ENCODE measurements around the gene TNNC2. TPM values are rescaled to one million over a fixed set of nuclear protein-coding genes. Genes with fewer than 3 reads are reported as not detected.

The TNNC2 gene
- total RNA-seq, 2 donors from 2014 or later: 0.99 to 5.5 TPM

DNA sequence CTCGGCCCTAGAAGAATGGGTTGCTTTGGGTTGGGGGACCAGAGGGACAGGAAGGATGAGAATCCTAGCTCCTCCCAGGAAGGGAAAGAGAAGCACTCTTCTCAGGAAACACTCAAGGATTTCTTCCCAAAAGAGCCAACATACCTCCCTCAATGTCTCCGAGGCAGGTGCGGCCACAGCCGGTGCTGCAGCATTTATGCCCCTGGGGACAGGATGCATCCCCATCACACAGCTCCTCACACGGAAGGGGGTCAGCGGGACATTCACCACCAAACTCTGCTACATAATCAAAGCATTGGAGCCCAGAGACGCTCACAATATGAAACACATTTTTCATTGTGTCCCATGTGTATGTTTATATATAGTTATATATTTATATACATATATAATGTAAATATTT, 50.2 kb downstream of the TNNC2 start:
- H3K4me1 Mint-ChIP-seq: no peaks in the 10 kb centered on the region
- no peaks in the 10 kb centered on the region for H3K36me3 Mint-ChIP-seq (ENCODE audit: low read depth)
- no peak for DNase-seq
- no peak for ATAC-seq
- no peaks in the 10 kb centered on the region for H3K9me3 ChIP-seq (ENCODE audit: control insufficient read depth, low read length, poor library complexity, severe bottlenecking)
- no peak overlapping the region for H3K27ac Mint-ChIP-seq
- peaks cover 24% of the 10 kb centered on the region for H3K27me3 Mint-ChIP-seq
- H3K4me3 Mint-ChIP-seq: no peak overlapping the region

DNA sequence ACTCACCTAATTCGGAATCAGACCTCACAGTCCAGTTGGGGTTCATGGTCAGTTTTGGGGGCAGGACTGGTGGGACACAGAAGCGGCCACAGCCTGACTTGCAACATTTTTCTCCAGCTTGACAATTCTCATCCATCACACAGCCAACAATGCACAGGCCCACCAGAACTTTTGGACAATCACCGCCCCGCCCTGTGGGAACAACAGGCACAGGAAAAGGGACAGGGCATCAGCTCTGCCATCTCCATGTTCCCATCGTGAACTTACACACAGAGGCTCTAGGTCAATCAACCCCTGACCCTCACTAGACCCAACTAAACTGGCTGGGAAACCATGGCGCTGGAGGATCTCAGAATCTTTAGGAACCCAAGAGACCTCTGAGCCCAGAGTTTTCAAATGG, 51.7 kb downstream of the TNNC2 start:
- Mint-ChIP-seq H3K4me1 (no peaks in the 10 kb centered on the region), H3K36me3 (ENCODE audit: low read depth) (no peaks in the 10 kb centered on the region), H3K27me3 (peaks cover 31% of the 10 kb centered on the region), H3K27ac (no peak overlapping the region), H3K4me3 (no peak overlapping the region)
- H3K9me3 ChIP-seq (ENCODE audit: control insufficient read depth, low read length, poor library complexity, severe bottlenecking): no peaks in the 10 kb centered on the region
- DNase-seq (no peak), ATAC-seq (no peak)

- H3K4me3 Mint-ChIP-seq: no peak overlapping the region
- no peaks in the 10 kb centered on the region for H3K4me1 Mint-ChIP-seq
- ATAC-seq (no peak), DNase-seq (no peak)
- H3K36me3 Mint-ChIP-seq (ENCODE audit: low read depth): no peaks in the 10 kb centered on the region
- no peak overlapping the region for H3K27ac Mint-ChIP-seq
- H3K27me3 Mint-ChIP-seq: peaks cover 31% of the 10 kb centered on the region
- no peaks in the 10 kb centered on the region for H3K9me3 ChIP-seq (ENCODE audit: control insufficient read depth, low read length, poor library complexity, severe bottlenecking)
Observed at GRCh38 chr20:45774945-45775344, 52.2 kb downstream of the TNNC2 start.

Other genes starting within 250 kb of the TNNC2 start
- gene WFDC8, start 248.0 kb downstream of the TNNC2 start, total RNA-seq: not detected
- not detected for gene WFDC10A, start 197.6 kb downstream of the TNNC2 start, total RNA-seq
- gene WFDC9, start 196.0 kb downstream of the TNNC2 start, total RNA-seq: not detected
- not detected for gene WFDC11, start 157.1 kb downstream of the TNNC2 start, total RNA-seq
- not detected for gene WFDC13, start 125.3 kb downstream of the TNNC2 start, total RNA-seq
- gene WFDC10B, start 122.3 kb downstream of the TNNC2 start, total RNA-seq: not detected
- gene SPINT4, start 105.0 kb downstream of the TNNC2 start, total RNA-seq: not detected
- under 1 TPM in 1 of 2 donors, not detected in 1; 0.70 TPM for gene WFDC3, start 35.4 kb downstream of the TNNC2 start, total RNA-seq
- 10 to 100 TPM; 10.4 to 14.1 TPM for gene DNTTIP1, start 35.4 kb downstream of the TNNC2 start, total RNA-seq
- gene UBE2C, start 14.7 kb downstream of the TNNC2 start, total RNA-seq: 1 to 10 TPM in 1 of 2 donors, not detected in 1; 1.4 TPM
- 1 to 10 TPM; 1.9 to 3.1 TPM for gene SNX21, start 6.5 kb upstream of the TNNC2 start, total RNA-seq
- gene ACOT8, start 30.1 kb upstream of the TNNC2 start, total RNA-seq: 10 to 100 TPM; 18.8 to 22.3 TPM
- gene ZSWIM3, start 30.3 kb upstream of the TNNC2 start, total RNA-seq: 1 to 10 TPM in 1 of 2 donors, under 1 TPM in 1; 0.89 to 1.2 TPM
- 10 to 100 TPM in 1 of 2 donors, 1 to 10 TPM in 1; 8.0 to 10.2 TPM for gene ZSWIM1, start 53.9 kb upstream of the TNNC2 start, total RNA-seq
- gene SPATA25, start 60.3 kb upstream of the TNNC2 start, total RNA-seq: 1 to 10 TPM in 1 of 2 donors, under 1 TPM in 1; 0.94 to 1.3 TPM
- gene NEURL2, start 63.9 kb upstream of the TNNC2 start, total RNA-seq: 1 to 10 TPM; 1.5 to 2.1 TPM
- gene CTSA, start 64.0 kb upstream of the TNNC2 start, total RNA-seq: 100 to 1,000 TPM; 121 to 200 TPM
- 1 to 10 TPM in 1 of 2 donors, not detected in 1; 1.5 TPM for gene PLTP, start 84.8 kb upstream of the TNNC2 start, total RNA-seq
- 10 to 100 TPM; 72.4 to 73.7 TPM for gene PCIF1, start 107.4 kb upstream of the TNNC2 start, total RNA-seq
- 100 to 1,000 TPM in 1 of 2 donors, 10 to 100 TPM in 1; 95.1 to 129 TPM for gene ZNF335, start 144.9 kb upstream of the TNNC2 start, total RNA-seq
- 1 to 10 TPM; 2.6 to 2.7 TPM for gene MMP9, start 181.6 kb upstream of the TNNC2 start, total RNA-seq
- not detected for gene SLC12A5, start 201.9 kb upstream of the TNNC2 start, total RNA-seq